Upper lobe of right lung (tissue), 1 donor: Measurements from ENCODE around the gene ALDH18A1. TPM values are rescaled to one million over a fixed set of nuclear protein-coding genes. Genes with fewer than 3 reads are reported as not detected.
A peak's percentile ranks its signal among the peaks of the same experiment; 100 is the strongest.

Source experiments
- ATAC-seq: fragments of 200-7000 bp; cut with Tn5 transposase; one replicate; pipeline ENCODE4 v1.9.1; 2020; ENCODE audit warnings: mild to moderate bottlenecking, moderate library complexity
- DNase-seq: peaks from one replicate; pipeline ENCODE4 v3.0.0-alpha.2; 2020
- H3K27ac ChIP-seq: fragments of 200-600 bp; one replicate; pipeline ENCODE4 v1.8.0; 2022
- H3K27me3 ChIP-seq: fragments of 200-600 bp; one replicate; pipeline ENCODE4 v1.8.0; 2022; ENCODE audit warnings: mild to moderate bottlenecking
- H3K36me3 ChIP-seq: fragments of 200-600 bp; one replicate; pipeline ENCODE4 v1.8.0; 2022
- H3K4me1 ChIP-seq: fragments of 200-600 bp; one replicate; pipeline ENCODE4 v1.8.0; 2022
- H3K4me3 ChIP-seq: fragments of 200-600 bp; one replicate; pipeline ENCODE4 v1.8.0; 2022; ENCODE audit warnings: mild to moderate bottlenecking
- H3K9me3 ChIP-seq: fragments of 200-600 bp; one replicate; pipeline ENCODE4 v1.8.0; 2022
- intact Hi-C: fragments of 100-400 bp; cut with DNase I; formaldehyde crosslinking; loops from one replicate; pipeline ENCODE4 v1.11.0; 2022
- total RNA-seq: library from RNA; stranded (reverse); fragmentation: NEBNext Ultra II Directional; extraction: Animal tissue kit (Norgen Biotek cat#: 25700); gene quantifications from one replicate; pipeline ENCODE4 v1.2.1, GENCODE V29; 2021
- TF ChIP-seq, protein P1 (sequence below): fragments of 200-600 bp; IDR thresholded peaks from one replicate; pipeline ENCODE4 v1.8.0; 2022; ENCODE audit warnings: antibody characterized with exemption
- donor health status: DM: no; HTN: yes; CAD: no; lungs with severe emphysema.

The ALDH18A1 gene
- total RNA-seq, 1 donor from 2014 or later = 32.8 TPM

DNA sequence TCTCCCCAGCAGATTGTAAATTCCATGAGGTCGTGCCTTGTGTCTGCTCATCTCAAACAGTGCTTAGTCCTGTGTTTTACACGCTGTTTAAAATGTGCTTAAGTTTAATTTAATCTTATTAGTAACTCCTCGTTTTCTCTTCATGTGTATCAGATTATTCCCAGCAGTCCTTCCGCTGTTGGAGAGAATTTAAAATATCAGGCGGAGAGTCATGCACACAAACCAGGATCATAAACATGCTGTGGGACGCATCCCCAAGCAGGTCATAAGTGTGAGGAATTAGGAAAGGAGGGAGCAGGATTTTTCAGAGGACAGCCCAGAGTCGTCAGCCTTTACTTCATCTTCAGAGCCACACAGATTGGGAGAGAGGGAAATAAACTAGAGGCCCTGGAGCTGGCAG, 91.2 kb downstream of the ALDH18A1 start:
- Histone ChIP-seq H3K36me3 (no peaks in the 10 kb centered on the region), H3K4me1 (peaks cover under 1% of the 10 kb centered on the region), H3K27me3 (no peaks in the 10 kb centered on the region), H3K4me3 (no peak overlapping the region), H3K27ac (no peak overlapping the region), H3K9me3 (no peaks in the 10 kb centered on the region)
- DNase-seq (no peak), ATAC-seq (no peak)
- intact Hi-C loops = no loop called here
- TF ChIP-seq, protein P1, sequence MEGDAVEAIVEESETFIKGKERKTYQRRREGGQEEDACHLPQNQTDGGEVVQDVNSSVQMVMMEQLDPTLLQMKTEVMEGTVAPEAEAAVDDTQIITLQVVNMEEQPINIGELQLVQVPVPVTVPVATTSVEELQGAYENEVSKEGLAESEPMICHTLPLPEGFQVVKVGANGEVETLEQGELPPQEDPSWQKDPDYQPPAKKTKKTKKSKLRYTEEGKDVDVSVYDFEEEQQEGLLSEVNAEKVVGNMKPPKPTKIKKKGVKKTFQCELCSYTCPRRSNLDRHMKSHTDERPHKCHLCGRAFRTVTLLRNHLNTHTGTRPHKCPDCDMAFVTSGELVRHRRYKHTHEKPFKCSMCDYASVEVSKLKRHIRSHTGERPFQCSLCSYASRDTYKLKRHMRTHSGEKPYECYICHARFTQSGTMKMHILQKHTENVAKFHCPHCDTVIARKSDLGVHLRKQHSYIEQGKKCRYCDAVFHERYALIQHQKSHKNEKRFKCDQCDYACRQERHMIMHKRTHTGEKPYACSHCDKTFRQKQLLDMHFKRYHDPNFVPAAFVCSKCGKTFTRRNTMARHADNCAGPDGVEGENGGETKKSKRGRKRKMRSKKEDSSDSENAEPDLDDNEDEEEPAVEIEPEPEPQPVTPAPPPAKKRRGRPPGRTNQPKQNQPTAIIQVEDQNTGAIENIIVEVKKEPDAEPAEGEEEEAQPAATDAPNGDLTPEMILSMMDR = no peak

DNA sequence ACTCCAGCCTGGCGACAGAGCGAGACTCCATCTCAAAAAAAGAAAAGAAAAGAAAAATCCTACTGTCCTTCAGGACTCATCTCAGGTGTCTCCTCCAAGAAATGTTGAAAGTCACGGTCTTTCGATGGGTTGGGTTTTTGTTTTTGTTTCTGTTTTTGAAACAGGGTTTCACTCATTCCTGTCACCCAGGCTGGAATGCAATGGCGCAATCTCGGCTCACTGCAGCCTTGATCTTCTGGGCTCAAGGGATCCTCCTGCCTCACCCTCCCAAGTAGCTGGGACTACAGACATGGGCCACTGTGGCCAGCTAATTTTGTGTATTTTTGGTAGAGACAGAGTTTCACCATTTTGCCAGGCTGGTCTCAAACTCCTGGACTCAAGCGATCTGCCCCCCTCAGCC, 92.2 kb downstream of the ALDH18A1 start:
- Histone ChIP-seq H3K4me1 (peaks cover 3% of the 10 kb centered on the region), H3K4me3 (no peak overlapping the region), H3K27ac (no peak overlapping the region), H3K27me3 (no peaks in the 10 kb centered on the region), H3K9me3 (no peaks in the 10 kb centered on the region), H3K36me3 (no peaks in the 10 kb centered on the region)
- TF ChIP-seq, protein P1 = no peak
- no peak for DNase-seq
- ATAC-seq = no peak
- intact Hi-C loops = no loop called here

DNA sequence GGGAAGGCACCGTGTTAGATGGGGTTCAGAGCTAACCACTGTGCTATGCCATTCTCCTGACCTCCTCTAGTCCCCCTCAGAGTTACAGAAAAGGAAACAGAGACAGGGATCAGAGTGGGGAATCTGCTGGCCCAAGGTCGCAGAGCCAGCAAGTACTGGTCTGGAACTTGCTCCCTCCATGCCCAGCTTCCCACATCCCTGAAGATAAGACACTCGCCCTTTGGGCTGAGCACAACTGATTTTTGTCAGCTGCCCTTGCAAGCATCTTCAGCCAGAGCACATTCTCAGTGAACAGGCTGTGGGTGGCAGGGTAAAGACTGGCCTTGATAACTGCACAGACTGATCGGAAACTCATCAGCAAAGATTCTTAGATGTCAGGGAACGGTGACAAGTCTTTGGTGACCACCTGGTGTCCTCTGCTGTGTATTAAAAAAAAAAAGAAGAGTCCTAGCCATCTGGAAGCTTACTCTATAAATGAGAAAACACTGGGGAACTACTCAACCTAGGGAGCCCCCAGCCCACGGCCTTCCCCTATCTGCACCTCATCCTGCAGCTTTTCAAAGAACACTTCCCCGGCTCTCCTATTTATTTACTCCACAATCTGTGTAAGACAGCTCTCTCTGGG, 94.1 kb downstream of the ALDH18A1 start:
- Histone ChIP-seq H3K4me3 (no peak overlapping the region), H3K4me1 (peaks cover 3% of the 10 kb centered on the region), H3K27ac (no peak overlapping the region), H3K27me3 (no peaks in the 10 kb centered on the region), H3K36me3 (no peaks in the 10 kb centered on the region), H3K9me3 (no peaks in the 10 kb centered on the region)
- TF ChIP-seq, protein P1 = no peak
- ATAC-seq (no peak), DNase-seq (no peak)
- intact Hi-C loops = no loop called here

DNA sequence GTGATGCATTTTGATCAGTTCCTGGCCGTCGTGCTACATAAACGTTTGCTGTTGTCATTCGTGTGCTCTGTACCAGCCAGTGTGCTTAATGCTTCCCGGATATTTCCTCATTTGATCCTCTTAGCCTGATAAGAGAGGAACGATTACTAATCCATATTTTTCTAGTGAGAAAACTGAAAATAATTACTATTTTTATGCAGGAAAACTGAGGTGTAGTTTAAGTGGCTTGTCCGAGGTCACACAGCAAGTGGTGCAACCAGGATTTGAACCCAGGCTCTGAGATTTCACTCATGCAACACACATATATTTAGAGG, 94.7 kb downstream of the ALDH18A1 start:
- H3K36me3 ChIP-seq = no peaks in the 10 kb centered on the region
- ATAC-seq (no peak), DNase-seq (no peak)
- H3K4me1 ChIP-seq = peaks cover 3% of the 10 kb centered on the region
- H3K9me3 ChIP-seq = no peaks in the 10 kb centered on the region
- intact Hi-C loops = no loop called here
- peak overlapping the region; percentile 86 for H3K4me3 ChIP-seq
- TF ChIP-seq, protein P1 = no peak
- H3K27me3 ChIP-seq = no peaks in the 10 kb centered on the region
- H3K27ac ChIP-seq = no peak overlapping the region

DNA sequence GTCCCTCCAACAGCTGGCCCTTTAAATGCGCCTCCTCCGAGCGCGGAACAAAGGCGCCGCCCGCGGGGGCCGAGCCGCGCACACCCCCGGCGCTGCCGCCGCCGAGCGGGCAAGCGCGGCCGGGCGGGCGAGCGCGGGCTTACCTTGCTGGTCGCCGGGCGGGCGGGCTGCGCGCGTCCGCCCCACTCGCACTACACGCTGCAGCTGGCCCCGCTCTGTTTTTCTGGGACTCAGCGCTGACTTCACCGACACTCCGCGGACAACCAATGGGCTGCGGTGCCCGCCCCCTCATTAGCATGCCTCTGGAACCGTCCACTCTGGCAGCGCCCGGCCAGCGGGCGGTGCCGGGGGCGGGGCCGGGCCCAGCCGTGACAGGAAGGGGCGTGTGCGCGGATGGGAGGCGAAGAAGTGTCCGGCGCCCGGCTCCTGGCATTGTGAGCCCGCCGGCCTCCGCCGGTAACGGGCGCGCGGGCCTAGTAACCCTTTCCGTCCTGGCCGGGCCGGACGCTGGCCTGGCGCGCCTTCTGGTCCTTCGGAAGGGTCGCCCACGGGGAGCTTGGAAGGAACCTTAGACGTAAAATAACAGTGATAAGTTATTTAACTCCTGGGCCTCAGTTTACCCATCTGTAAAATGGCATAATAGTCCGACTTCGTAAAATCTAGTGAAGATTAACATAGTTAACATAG, 95.2 kb downstream of the ALDH18A1 start, which contains the start of gene SORBS1:
TSS of gene SORBS1 (minus strand) at position 195 of the 687 bp plus-strand sequence. CDS start 120,236 bp downstream, outside the sequence.
- peak; percentile 97 for DNase-seq
- TF ChIP-seq, protein P1 = no peak
- no peaks in the 10 kb centered on the region for H3K36me3 ChIP-seq
- peak within 1 kb of the TSS; percentile 86 for H3K4me3 ChIP-seq
- no peaks in the 10 kb centered on the region for H3K9me3 ChIP-seq
- peak; percentile 99 for ATAC-seq
- peaks cover 3% of the 10 kb centered on the region for H3K4me1 ChIP-seq
- peak within 1 kb of the TSS; percentile 78 for H3K27ac ChIP-seq
- no peaks in the 10 kb centered on the region for H3K27me3 ChIP-seq
- intact Hi-C loops = no loop called here
